HepG2 (cell line): ENCODE measurements around the gene SLC22A23. TPM values are rescaled to one million over a fixed set of nuclear protein-coding genes. Genes with fewer than 3 reads are reported as not detected.

ENCODE experiments used
- ATAC-seq: fragments of 200-7000 bp; cut with Tn5 transposase; 3 replicates; pipeline ENCODE4 v1.9.1; 2020; ENCODE audit warnings: mild to moderate bottlenecking, moderate library complexity
- BruUV-seq: library from RNA; stranded (reverse); fragments of 400-500 nt; replicated peaks from 2 replicates; lab custom pipeline; 2021; lab: Mats Ljungman, UMichigan
- CTCF ChIA-PET: fragments of 300-600 bp; formaldehyde crosslinking; extraction: SDS; loops from one replicate; lab custom pipeline; 2021; ENCODE audit warnings: low total read pairs, inconsistent platforms, low intra/inter-chr PET ratio; lab: Yijun Ruan, JAX
- POLR2A ChIA-PET: fragments of 350-600 bp; sonication (Branson Sonifier 250); formaldehyde crosslinking; loops from one replicate; lab custom pipeline; 2020; ENCODE audit warnings: antibody characterized with exemption, inconsistent platforms; lab: Yijun Ruan, JAX
- DNase-seq: peaks from one replicate; pipeline ENCODE4 v3.0.0-alpha.2; 2015; ENCODE audit warnings: low spot score
- FAIRE-seq: peaks from 3 replicates; lab custom pipeline; 2011; peaks lifted over from hg19 to GRCh38; lab: Jason Lieb, UNC
- H2AFZ ChIP-seq: one replicate; pipeline ENCODE4 v1.6.1; 2011; ENCODE audit warnings: low read length, inconsistent platforms
- H3K27ac ChIP-seq: fragments of 300-600 bp; 3 replicates; pipeline ENCODE4 v1.8.0; 2011; ENCODE audit warnings: mixed run types, mild to moderate bottlenecking, mixed read lengths, low read length, inconsistent platforms; ENCODE audit not compliant: insufficient read depth; ENCODE audit errors: extremely low read length
- H3K27me3 ChIP-seq, 2 experiments: fragments of 200-600 bp in 1 of 2; 2 replicates in 1 of 2; 3 replicates in 1 of 2; pipeline versions ENCODE4 v1.6.0 to v1.8.0; 2011; ENCODE audit warnings: low read length in 2 of 2, mild to moderate bottlenecking in 2 of 2, moderate library complexity in 2 of 2, inconsistent platforms in 1 of 2; ENCODE audit not compliant: insufficient read depth in 2 of 2, control insufficient read depth in 1 of 2
- H3K36me3 ChIP-seq, 2 experiments: fragments of 200-600 bp in 1 of 2; replicated peaks in 1 of 2; 2 replicates in 1 of 2; 3 replicates in 1 of 2; pipeline versions ENCODE4 v1.5.1 to v1.8.0; 2011; ENCODE audit warnings: low read length in 2 of 2, inconsistent platforms in 1 of 2; ENCODE audit not compliant: insufficient read depth in 2 of 2, control insufficient read depth in 1 of 2
- H3K4me1 ChIP-seq: 2 replicates; pipeline ENCODE4 v1.5.1; 2012; ENCODE audit warnings: low read length, inconsistent platforms; ENCODE audit not compliant: insufficient read depth
- H3K4me2 ChIP-seq: 2 replicates; pipeline ENCODE4 v1.6.0; 2011; ENCODE audit warnings: low read depth, low read length, inconsistent platforms
- H3K4me3 ChIP-seq, 3 experiments: fragments of 200-600 bp in 1 of 3; sonication (generic), shearing (Covaris generic) in 1 of 3; replicated peaks in 1 of 3; 2 replicates each; pipeline ENCODE4 v1.5.1; 2011 to 2016; ENCODE audit warnings: low read length in 3 of 3, inconsistent platforms in 2 of 3, low read depth in 2 of 3, mild to moderate bottlenecking in 2 of 3, control low read depth in 1 of 3, mixed read lengths in 1 of 3; ENCODE audit not compliant: insufficient read depth in 1 of 3
- H3K79me2 ChIP-seq: one replicate; pipeline ENCODE4 v1.6.1; 2011; ENCODE audit warnings: low read length, inconsistent platforms; ENCODE audit not compliant: insufficient read depth
- H3K9ac ChIP-seq: 2 replicates; pipeline ENCODE4 v1.6.0; 2011; ENCODE audit warnings: mild to moderate bottlenecking, low read depth, low read length, inconsistent platforms; ENCODE audit not compliant: insufficient read depth
- H3K9me3 ChIP-seq: 2 replicates; pipeline ENCODE4 v1.5.1; 2012; ENCODE audit warnings: mild to moderate bottlenecking, low read length
- H4K20me1 ChIP-seq: 2 replicates; pipeline ENCODE4 v1.6.0; 2011; ENCODE audit warnings: inconsistent platforms, mild to moderate bottlenecking, low read length, moderate library complexity; ENCODE audit not compliant: insufficient read depth
- ELF4 ChIP-seq: sonication (generic); formaldehyde crosslinking; IDR thresholded peaks from 2 replicates; pipeline ENCODE4 v1.5.0; 2020; ENCODE audit warnings: missing genetic modification reagents, mild to moderate bottlenecking, moderate library complexity, borderline replicate concordance
- GABPA ChIP-seq, 2 experiments: IDR thresholded peaks; 2 replicates each; pipeline ENCODE4 v1.6.1; 2011 to 2016; ENCODE audit warnings: low read depth in 2 of 2, low read length in 1 of 2, missing biosample characterization in 1 of 2, missing genetic modification characterization in 1 of 2
- HNRNPK ChIP-seq: fragments of 200-400 bp; formaldehyde crosslinking; IDR thresholded peaks from 2 replicates; pipeline ENCODE4 v1.6.1; 2018; ENCODE audit warnings: low read length, low read depth, moderate library complexity, mild to moderate bottlenecking; ENCODE audit not compliant: poor library complexity, severe bottlenecking
- IKZF1 ChIP-seq: fragments of 450-650 bp; IDR thresholded peaks from 2 replicates; pipeline ENCODE4 v1.7.1; 2016
- KDM3A ChIP-seq: IDR thresholded peaks from 2 replicates; pipeline ENCODE4 v1.6.1; 2018; ENCODE audit warnings: low read depth, missing compliant biosample characterization
- NFAT5 ChIP-seq: sonication (generic); formaldehyde crosslinking; IDR thresholded peaks from 2 replicates; pipeline ENCODE4 v1.4.0; 2020; ENCODE audit warnings: missing genetic modification reagents
- PHB2 ChIP-seq: fragments of 450-650 bp; IDR thresholded peaks from 2 replicates; pipeline ENCODE4 v1.6.1; 2018; ENCODE audit not compliant: partially characterized antibody
- RBM39 ChIP-seq: fragments of 200-400 bp; formaldehyde crosslinking; IDR thresholded peaks from one replicate; pipeline ENCODE4 v1.6.1; 2018; ENCODE audit warnings: antibody characterized with exemption, mild to moderate bottlenecking, low read depth, low read length; ENCODE audit not compliant: poor library complexity, severe bottlenecking
- RNF2 ChIP-seq: fragments of 450-650 bp; conservative IDR thresholded peaks from 2 replicates; pipeline ENCODE4 v1.6.1; 2016; ENCODE audit warnings: low read depth
- SMYD3 ChIP-seq: sonication (generic); formaldehyde crosslinking; IDR thresholded peaks from 2 replicates; pipeline ENCODE4 v1.8.1; 2023; ENCODE audit warnings: mild to moderate bottlenecking, missing genetic modification reagents
- SOX6 ChIP-seq, 2 experiments: fragments of 450-650 bp in 1 of 2; sonication (generic) in 1 of 2; formaldehyde crosslinking in 1 of 2; IDR thresholded peaks; 2 replicates each; pipeline versions ENCODE4 v1.4.0 to v1.6.1; 2017 to 2020; ENCODE audit warnings: antibody characterized with exemption in 1 of 2, mild to moderate bottlenecking in 1 of 2, missing genetic modification reagents in 1 of 2
- ZFP36L2 ChIP-seq: sonication (generic); formaldehyde crosslinking; IDR thresholded peaks from 2 replicates; pipeline ENCODE4 v1.4.0; 2020; ENCODE audit warnings: missing genetic modification reagents
- ZNF17 ChIP-seq: sonication (generic); formaldehyde crosslinking; IDR thresholded peaks from 2 replicates; pipeline ENCODE4 v1.5.0; 2020; ENCODE audit warnings: mild to moderate bottlenecking, missing genetic modification reagents
- ZNF367 ChIP-seq: sonication (generic); formaldehyde crosslinking; IDR thresholded peaks from 2 replicates; pipeline ENCODE4 v1.4.0; 2020; ENCODE audit warnings: missing genetic modification reagents, borderline replicate concordance
- ZNF431 ChIP-seq: sonication (generic); formaldehyde crosslinking; IDR thresholded peaks from 2 replicates; pipeline ENCODE4 v1.9.0; 2022; ENCODE audit warnings: missing genetic modification reagents, low read depth, mild to moderate bottlenecking, borderline replicate concordance
- ZNF552 ChIP-seq: sonication (generic); formaldehyde crosslinking; IDR thresholded peaks from 2 replicates; pipeline ENCODE4 v1.9.0; 2022; ENCODE audit warnings: missing genetic modification reagents, mild to moderate bottlenecking, borderline replicate concordance
- ZNF777 ChIP-seq: sonication (generic); formaldehyde crosslinking; IDR thresholded peaks from 2 replicates; pipeline ENCODE4 v1.4.0; 2020; ENCODE audit warnings: missing genetic modification reagents
- ZNF879 ChIP-seq: sonication (generic); formaldehyde crosslinking; IDR thresholded peaks from 2 replicates; pipeline ENCODE4 v1.8.1; 2023; ENCODE audit warnings: missing genetic modification reagents
- WGBS: methylation state at CpG from one replicate; pipeline ENCODE4 v1.1.6; 2017; ENCODE audit warnings: low lambda C conversion rate; 5-methylcytosine and 5-hydroxymethylcytosine counted together
- in situ Hi-C: cut with HindIII; loops from 2 replicates; pipeline ENCODE4 v1.10.0; 2017; ENCODE audit warnings: low pct_unique_long_range_greater_than_20kb; ENCODE audit not compliant: extremely low pct_ligation_motif_present
- intact Hi-C: fragments of 100-400 bp; cut with micrococcal nuclease; formaldehyde crosslinking; loops from one replicate; pipeline ENCODE4 v1.10.0; 2022; ENCODE audit not compliant: unreplicated experiment
- polyA plus RNA-seq, 8 experiments: library from polyadenylated mRNA; depleted of rRNA in 3 of 8; stranded (reverse) in 7 of 8; unstranded in 1 of 8; fragments of >200 nt; fragmentation: Illumina TruSeq in 4 of 8; extraction: Trizol in 4 of 8; gene quantifications; 2 replicates each; pipeline versions ENCODE4 v1.2.1 to v1.2.3, GENCODE V29; 2011 to 2016; ENCODE audit warnings: low read depth in 4 of 8, missing spikeins in 1 of 8, mixed read lengths in 1 of 8; ENCODE audit not compliant: insufficient read depth in 1 of 8
- total RNA-seq, 5 experiments: library from RNA; depleted of rRNA; stranded (reverse); fragments of >200 nt; fragmentation: Illumina TruSeq; extraction: Trizol; gene quantifications; 2 replicates each; pipeline ENCODE4 v1.2.3, GENCODE V29; 2016; ENCODE audit warnings: low read depth in 1 of 5

The SLC22A23 gene
- total and polyA plus RNA-seq, 2 of the 13 experiments (the other 11 are each of a cell fraction or from before 2014, with no cell fraction given), result 11.8 to 17.5 TPM

GRCh38 chr6:3447005-3447404, 9.8 kb downstream of the SLC22A23 start:
- no peak overlapping the region for H2AFZ ChIP-seq
- H3K9me3 ChIP-seq, result no peaks in the 10 kb centered on the region
- H3K27me3 ChIP-seq, result no peaks in the 10 kb centered on the region
- no peak overlapping the region for H3K27ac ChIP-seq
- H3K36me3 ChIP-seq, result peaks cover 5 to 40% of the 10 kb centered on the region in 2 experiments; a peak in 4 of 5 replicates
- peaks cover 87% of the 10 kb centered on the region for H3K79me2 ChIP-seq
- H3K4me3 ChIP-seq, result no peak overlapping the region
- WGBS, result 95% methylated on average over 6 of the region's 6 CpGs
- H3K4me1 ChIP-seq, result peaks cover 69% of the 10 kb centered on the region
- FAIRE-seq (no peak), DNase-seq (no peak), ATAC-seq (no peak)
- no peak overlapping the region for H3K4me2 ChIP-seq
- intact Hi-C loops (no loop called here), in situ Hi-C loops (no loop called here)
- H4K20me1 ChIP-seq, result peaks cover 45% of the 10 kb centered on the region
- BruUV-seq, result no TSS peak
- ChIA-PET CTCF (no interaction called here), POLR2A (interaction anchor here (0.7 kb wide), 1 partner anchor 305 kb away, joined by 3 read pairs; no protein-coding TSS in a partner anchor)
- TF ChIP-seq ZNF879 (CRISPR knock-in tag) (no peak), KDM3A (CRISPR knock-in tag) (no peak), GABPA (IDR thresholded peaks at IDR 0.05; ENCODE audit: low read depth, low read length) (no peak), GABPA (CRISPR knock-in tag; IDR thresholded peaks at IDR 0.05; ENCODE audit: low read depth) (no peak), SMYD3 (CRISPR knock-in tag) (no peak), NFAT5 (no peak), ZNF777 (no peak), ZNF367 (CRISPR knock-in tag) (no peak), RBM39 (no peak), IKZF1 (no peak), ZFP36L2 (CRISPR knock-in tag) (no peak), ZNF431 (CRISPR knock-in tag) (no peak), ZNF17 (no peak), SOX6 (IDR thresholded peaks at IDR 0.05) (no peak), SOX6 (CRISPR knock-in tag; IDR thresholded peaks at IDR 0.05) (no peak), ELF4 (no peak), PHB2 (no peak), RNF2 (no peak), HNRNPK (no peak), ZNF552 (CRISPR knock-in tag) (no peak)
- H3K9ac ChIP-seq, result no peak overlapping the region
